Superior temporal gyrus (tissue), 1 donor: ENCODE data around the gene MON1A.
A peak's percentile ranks its signal among the peaks of the same experiment; 100 is the strongest.
"Not testable (repeated sequence)": the region's sequence is repeated elsewhere in the genome, so short reads cannot be mapped to it uniquely, and the experiment has no call there.

Experiments
- DNase-seq: peaks from one replicate; pipeline ENCODE4 v3.0.0-alpha.2; 2016; ENCODE audit errors: extremely low spot score

MON1A gene

GRCh38 chr3:49917806-49918590 lies 11.6 kb downstream of the MON1A start:
- not testable (repeated sequence) for DNase-seq

- DNase-seq = no peak
These were observed 12.9 kb downstream of the MON1A start for GRCh38 chr3:49916686-49917085.

- DNase-seq = no peak
These were observed 14.7 kb downstream of the MON1A start for GRCh38 chr3:49914906-49915305.

- no peak for DNase-seq
These were observed 16.7 kb downstream of the MON1A start for GRCh38 chr3:49912881-49913281.

GRCh38 chr3:49911611-49912010 lies 18.0 kb downstream of the MON1A start:
- DNase-seq = no peak

GRCh38 chr3:49911124-49911420 lies 18.5 kb downstream of the MON1A start:
- DNase-seq = no peak

- no peak for DNase-seq
These were observed 19.0 kb downstream of the MON1A start for GRCh38 chr3:49910409-49911123.

- no peak for DNase-seq
These were observed 21.0 kb downstream of the MON1A start for GRCh38 chr3:49908373-49909199.

GRCh38 chr3:49906073-49906743 lies 23.4 kb downstream of the MON1A start:
- peak; percentile 67 for DNase-seq

GRCh38 chr3:49904448-49904847 lies 25.2 kb downstream of the MON1A start:
- DNase-seq = not testable (repeated sequence)

- no peak for DNase-seq
These were observed 25.9 kb downstream of the MON1A start, which contains the start of gene MST1R for GRCh38 chr3:49903451-49904424. TSS of gene MST1R (minus strand) at chr3:49903873. CDS start at chr3:49903609, 264 bp downstream.

GRCh38 chr3:49902511-49903345 lies 26.9 kb downstream of the MON1A start:
- no peak for DNase-seq

GRCh38 chr3:49901366-49902339 lies 28.0 kb downstream of the MON1A start:
- no peak for DNase-seq

GRCh38 chr3:49900491-49901153 lies 29.0 kb downstream of the MON1A start:
- no peak for DNase-seq

GRCh38 chr3:49899815-49900214 lies 29.8 kb downstream of the MON1A start:
- DNase-seq = no peak

- DNase-seq = no peak
These were observed 30.6 kb downstream of the MON1A start for GRCh38 chr3:49898991-49899390.

- DNase-seq = no peak
These were observed 33.3 kb downstream of the MON1A start for GRCh38 chr3:49896345-49896744.

GRCh38 chr3:49895791-49896190 lies 33.8 kb downstream of the MON1A start:
- no peak for DNase-seq
